C4-2B (cell line): ENCODE results near the gene CHST8.

ENCODE experiments used
- CTCF ChIP-seq: fragments of 450-650 bp; conservative IDR thresholded peaks from 2 replicates; pipeline ENCODE4 v1.5.1; 2017; ENCODE audit warnings: mild to moderate bottlenecking
- ZFX ChIP-seq: fragments of 450-650 bp; IDR thresholded peaks from 2 replicates; pipeline ENCODE4 v1.6.1; 2017

- no peak for TF ChIP-seq CTCF
- no peak for TF ChIP-seq ZFX
These were observed 130.5 kb downstream of the CHST8 start for GRCh38 chr19:33752018-33752800.
